ENCODE results near the gene RPL29. TPM values are rescaled to one million over a fixed set of nuclear protein-coding genes. Genes with fewer than 3 reads are reported as not detected.
A peak's percentile ranks its signal among the peaks of the same experiment; 100 is the strongest.
"Not testable (repeated sequence)": the region's sequence is repeated elsewhere in the genome, so short reads cannot be mapped to it uniquely, and the experiment has no call there.

The RPL29 gene
- 1,237 to 1,322 TPM (median 1,301 TPM) in 3 replicates for total RNA-seq

- H3K27ac Mint-ChIP-seq, result peak within 1 kb of the TSS; percentile 100
- DNase-seq (ENCODE audit: low spot score in 2 of 2, unreplicated experiment in 2 of 2), result peak; percentile 70 to 86
- peaks cover 18% of the 10 kb centered on the region for H3K36me3 Mint-ChIP-seq
- H3K27me3 Mint-ChIP-seq (ENCODE audit: low read depth), result no peaks in the 10 kb centered on the region
- H3K4me1 Mint-ChIP-seq, result peaks cover 25% of the 10 kb centered on the region
- no peaks in the 10 kb centered on the region for H3K9me3 Mint-ChIP-seq
- TF ChIP-seq CTCF (IDR thresholded peaks at IDR 0.05; ENCODE audit: unreplicated experiment), result no peak
- peak within 1 kb of the TSS; percentile 99 for H3K4me3 Mint-ChIP-seq
Observed at GRCh38 chr3:51995346-51996163, at the start of gene RPL29. Gene RPL29, minus strand, starts transcription at chr3:51995895. Its CDS starts 434 bp downstream, at chr3:51995461.

DNA sequence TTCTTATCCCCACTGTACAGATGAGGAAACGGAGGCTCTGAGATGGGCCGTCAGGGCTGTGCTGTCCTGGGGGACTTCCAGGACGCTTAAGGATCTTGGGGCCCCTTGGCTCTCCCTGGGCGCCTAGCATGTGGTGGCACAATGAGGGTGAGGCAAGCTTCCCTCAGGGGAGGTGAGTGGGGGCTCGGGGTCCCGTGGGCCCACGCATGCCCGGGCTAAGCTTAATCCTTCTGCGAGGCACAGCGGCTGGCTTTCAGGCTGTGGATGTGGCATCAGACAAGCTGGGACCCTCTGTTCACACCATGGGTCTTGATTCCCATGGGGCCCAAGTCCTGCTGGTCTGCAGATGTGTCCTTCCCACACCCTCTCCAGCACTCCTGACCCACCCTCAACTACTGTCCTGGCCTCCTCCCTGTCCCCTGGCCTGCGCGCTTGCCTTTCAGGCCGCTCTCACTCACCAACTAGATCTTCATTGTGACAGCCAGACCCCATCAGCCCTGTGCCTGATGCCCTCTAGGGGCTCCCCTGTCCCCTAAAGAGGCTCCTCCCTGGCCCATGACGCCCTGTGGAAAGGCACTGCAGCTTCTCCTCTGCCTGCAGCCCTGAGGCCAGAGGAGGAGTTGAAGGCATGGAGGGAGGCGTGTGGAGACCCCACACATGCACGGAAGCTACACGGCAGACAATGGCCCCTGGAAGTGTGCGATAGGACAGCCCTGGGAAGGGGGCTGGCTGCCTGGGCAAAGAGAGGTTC is 49.3 kb upstream of the RPL29 start:
- no peak overlapping the region for H3K4me3 Mint-ChIP-seq
- H3K9me3 Mint-ChIP-seq, result no peaks in the 10 kb centered on the region
- TF ChIP-seq CTCF (IDR thresholded peaks at IDR 0.05; ENCODE audit: unreplicated experiment), result no peak
- DNase-seq (ENCODE audit: low spot score in 2 of 2, unreplicated experiment in 2 of 2), result no peak
- peak overlapping the region; percentile 86 for H3K27ac Mint-ChIP-seq
- peaks cover 2% of the 10 kb centered on the region for H3K36me3 Mint-ChIP-seq
- H3K4me1 Mint-ChIP-seq, result peaks cover 20% of the 10 kb centered on the region
- H3K27me3 Mint-ChIP-seq (ENCODE audit: low read depth), result no peaks in the 10 kb centered on the region

GRCh38 chr3:52043750-52044149 is 48.1 kb upstream of the RPL29 start:
- H3K4me1 Mint-ChIP-seq, result peaks cover 21% of the 10 kb centered on the region

DNA sequence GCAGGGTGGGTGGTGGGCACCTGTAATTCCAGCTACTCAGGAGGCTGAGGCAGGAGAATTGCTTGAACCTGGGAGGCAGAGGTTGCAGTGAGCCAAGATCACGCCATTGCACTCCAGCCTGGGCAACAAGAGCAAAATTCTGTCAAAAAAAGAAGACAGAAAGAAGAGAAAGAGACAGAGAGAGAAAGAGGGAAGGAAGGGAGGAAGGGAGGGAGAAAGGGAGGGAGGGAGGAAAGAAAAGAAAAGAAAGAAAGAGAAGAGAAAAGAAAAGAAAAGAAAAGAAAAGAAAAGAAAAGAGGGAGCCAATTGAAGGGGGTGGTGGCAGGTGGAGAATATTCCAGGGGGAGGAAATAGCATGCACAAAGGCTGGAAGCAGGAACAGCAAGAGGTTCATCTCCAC is 47.3 kb upstream of the RPL29 start:
- not testable (repeated sequence) for H3K9me3 Mint-ChIP-seq, H3K27ac Mint-ChIP-seq, H3K36me3 Mint-ChIP-seq

More at GRCh38 chr3:52043750-52044149, 48.1 kb upstream of the RPL29 start:
- no peaks in the 10 kb centered on the region for H3K36me3 Mint-ChIP-seq
- H3K27me3 Mint-ChIP-seq (ENCODE audit: low read depth), result no peaks in the 10 kb centered on the region
- no peak for TF ChIP-seq CTCF (IDR thresholded peaks at IDR 0.05; ENCODE audit: unreplicated experiment)
- DNase-seq (ENCODE audit: low spot score in 2 of 2, unreplicated experiment in 2 of 2), result no peak
- H3K27ac Mint-ChIP-seq, result no peak overlapping the region
- no peak overlapping the region for H3K4me3 Mint-ChIP-seq
- no peaks in the 10 kb centered on the region for H3K9me3 Mint-ChIP-seq

DNA sequence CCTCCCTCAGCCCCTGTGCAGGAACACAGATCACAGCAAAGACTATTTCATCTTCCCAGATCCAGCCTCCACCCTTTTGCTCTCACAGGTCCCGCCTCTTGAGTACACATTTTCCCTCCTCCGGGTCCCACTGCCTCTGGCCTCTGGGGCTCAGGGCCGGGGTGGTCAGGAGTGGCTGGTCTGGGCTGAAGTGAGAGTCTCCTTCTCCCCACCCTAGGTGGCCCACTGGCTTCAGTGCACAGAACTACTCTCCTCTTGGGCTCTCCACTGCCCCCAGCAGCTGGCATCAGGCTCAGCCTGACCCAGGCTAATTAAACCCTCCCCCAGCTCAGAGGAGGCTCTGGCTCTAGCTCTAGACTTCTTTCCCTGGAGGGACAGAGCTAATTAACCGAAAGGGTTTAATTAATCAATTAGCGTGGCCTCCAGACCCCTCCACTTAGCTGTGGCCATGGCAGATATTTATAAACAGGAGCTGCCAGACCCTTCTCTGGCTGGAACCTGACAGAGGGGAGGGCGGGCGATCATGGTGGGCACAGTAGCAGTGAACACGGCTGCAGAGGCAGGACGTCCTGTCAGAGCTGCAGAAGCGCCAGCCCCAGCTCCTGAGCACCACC is 45.5 kb upstream of the RPL29 start:
- no peak overlapping the region for H3K4me3 Mint-ChIP-seq
- H3K9me3 Mint-ChIP-seq, result no peaks in the 10 kb centered on the region
- no peak for TF ChIP-seq CTCF (IDR thresholded peaks at IDR 0.05; ENCODE audit: unreplicated experiment)
- peaks cover 15% of the 10 kb centered on the region for H3K4me1 Mint-ChIP-seq
- H3K27ac Mint-ChIP-seq, result peak overlapping the region; percentile 58
- DNase-seq (ENCODE audit: low spot score in 2 of 2, unreplicated experiment in 2 of 2), result no peak
- no peaks in the 10 kb centered on the region for H3K36me3 Mint-ChIP-seq
- H3K27me3 Mint-ChIP-seq (ENCODE audit: low read depth), result no peaks in the 10 kb centered on the region

More for the DNA sequence above, 47.3 kb upstream of the RPL29 start:
- H3K4me3 Mint-ChIP-seq; DNase-seq (ENCODE audit: low spot score in 2 of 2, unreplicated experiment in 2 of 2); H3K27me3 Mint-ChIP-seq (ENCODE audit: low read depth): not testable (repeated sequence)
- H3K4me1 Mint-ChIP-seq, result peaks cover 21% of the 10 kb centered on the region

All from mesothelial cell of epicardium (in vitro differentiated cells).